Fibroblast of lung (primary cell): ENCODE results near the gene INTU. TPM values are rescaled to one million over a fixed set of nuclear protein-coding genes. Genes with fewer than 3 reads are reported as not detected.

Source experiments
- DNase-seq, 2 donors: peaks; one replicate each; pipeline versions ENCODE4 v3.0.0 to v3.0.0-alpha.2; 2010; ENCODE audit warnings: low read depth in 2 of 2
- H2AFZ ChIP-seq: 2 replicates; pipeline ENCODE4 v1.5.1; 2012; ENCODE audit warnings: low read length, control low read depth, inconsistent platforms
- H3K27ac ChIP-seq: 2 replicates; pipeline ENCODE4 v1.5.1; 2011; ENCODE audit warnings: low read length, control low read depth; ENCODE audit not compliant: insufficient read depth
- H3K27me3 ChIP-seq: 2 replicates; pipeline ENCODE4 v1.5.1; 2011; ENCODE audit warnings: mild to moderate bottlenecking, low read length; ENCODE audit not compliant: control insufficient read depth, insufficient read depth
- H3K36me3 ChIP-seq: 2 replicates; pipeline ENCODE4 v1.5.1; 2011; ENCODE audit warnings: low read length; ENCODE audit not compliant: control insufficient read depth, insufficient read depth
- H3K4me1 ChIP-seq: 2 replicates; pipeline ENCODE4 v1.5.1; 2011; ENCODE audit warnings: low read length; ENCODE audit not compliant: control insufficient read depth, insufficient read depth; ENCODE audit errors: extremely low read depth
- H3K4me2 ChIP-seq: 2 replicates; pipeline ENCODE4 v1.5.1; 2011; ENCODE audit warnings: low read length, control low read depth; ENCODE audit not compliant: insufficient read depth; ENCODE audit errors: extremely low read depth
- H3K4me3 ChIP-seq, 4 experiments: fragments of 200-600 bp in 1 of 4; sonication (generic) in 1 of 4; replicated peaks in 1 of 4; 2 replicates each; pipeline ENCODE4 v1.5.1; 2011 to 2016; ENCODE audit warnings: low read length in 4 of 4, low read depth in 3 of 4, mild to moderate bottlenecking in 3 of 4, control low read depth in 2 of 4, inconsistent platforms in 1 of 4, mixed read lengths in 1 of 4; ENCODE audit not compliant: insufficient read depth in 1 of 4; ENCODE audit errors: control extremely low read depth in 1 of 4
- H3K79me2 ChIP-seq: 2 replicates; pipeline ENCODE4 v1.5.1; 2012; ENCODE audit warnings: mild to moderate bottlenecking, low read length, inconsistent platforms; ENCODE audit not compliant: control insufficient read depth, insufficient read depth
- H3K9ac ChIP-seq: 2 replicates; pipeline ENCODE4 v1.5.1; 2011; ENCODE audit warnings: mild to moderate bottlenecking, low read length, control low read depth; ENCODE audit not compliant: insufficient read depth
- H3K9me3 ChIP-seq: 2 replicates; pipeline ENCODE4 v1.5.1; 2012; ENCODE audit warnings: low read depth, low read length; ENCODE audit not compliant: control insufficient read depth, insufficient read depth
- H4K20me1 ChIP-seq: 2 replicates; pipeline ENCODE4 v1.5.1; 2011; ENCODE audit warnings: low read length; ENCODE audit not compliant: control insufficient read depth, insufficient read depth; ENCODE audit errors: extremely low read depth
- CTCF ChIP-seq, 2 donors: IDR thresholded peaks in 1 of 2; conservative IDR thresholded peaks in 1 of 2; 1 replicate in 1 of 2; 2 replicates in 1 of 2; pipeline ENCODE4 v1.5.1; 2011 to 2012; ENCODE audit warnings: low read length in 2 of 2, control low read depth in 1 of 2, inconsistent platforms in 1 of 2, low read depth in 1 of 2, mild to moderate bottlenecking in 1 of 2
- EZH2 ChIP-seq: IDR thresholded peaks from 2 replicates; pipeline ENCODE4 v1.5.1; 2012; ENCODE audit warnings: low read length, control low read depth, mild to moderate bottlenecking; ENCODE audit errors: missing control alignments
- polyA plus RNA-seq, 2 donors: library from polyadenylated mRNA; depleted of rRNA in 1 of 2; stranded (reverse) in 1 of 2; unstranded in 1 of 2; fragments of >200 nt; gene quantifications; 2 replicates each; pipeline ENCODE4 v1.2.1, GENCODE V29; 2011 to 2012; ENCODE audit warnings: missing spikeins in 1 of 2
- total RNA-seq: library from RNA; depleted of rRNA; stranded (reverse); fragments of >200 nt; gene quantifications from 2 replicates; pipeline ENCODE4 v1.2.1, GENCODE V29; 2014

INTU gene
- total and polyA plus RNA-seq, 2 donors (not counting 1 experiment from before 2014, with no cell fraction given): 5.6 to 9.6 TPM

- no peaks in the 10 kb centered on the region for H4K20me1 ChIP-seq
- no peaks in the 10 kb centered on the region for H3K4me1 ChIP-seq
- H3K9ac ChIP-seq: no peak overlapping the region
- H3K27me3 ChIP-seq: peaks cover 3% of the 10 kb centered on the region
- H3K4me2 ChIP-seq: peak overlapping the region; percentile 7
- H2AFZ ChIP-seq: no peak overlapping the region
- H3K36me3 ChIP-seq: no peaks in the 10 kb centered on the region
- no peak overlapping the region for H3K27ac ChIP-seq
- TF ChIP-seq CTCF (conservative IDR thresholded peaks at IDR 0.05 in 1 of 2, IDR thresholded peaks at IDR 0.05 in 1 of 2; ENCODE audit: low read depth in 1 of 2, low read length in 2 of 2) (no peak), EZH2 (no peak)
- no peaks in the 10 kb centered on the region for H3K79me2 ChIP-seq
- H3K4me3 ChIP-seq: peak overlapping the region in 1 of 4 experiments; percentile 84
- H3K9me3 ChIP-seq: no peaks in the 10 kb centered on the region
- no peak for DNase-seq
These were observed 8.6 kb upstream of the INTU start for GRCh38 chr4:127624173-127624572.

GRCh38 chr4:127629371-127629770, 3.4 kb upstream of the INTU start:
- Histone ChIP-seq H3K4me2 (no peak overlapping the region), H3K4me1 (peaks cover 3% of the 10 kb centered on the region), H3K79me2 (no peaks in the 10 kb centered on the region), H3K27me3 (no peaks in the 10 kb centered on the region), H4K20me1 (no peaks in the 10 kb centered on the region), H2AFZ (peak overlapping the region; percentile 19), H3K4me3 (no peak overlapping the region), H3K36me3 (no peaks in the 10 kb centered on the region), H3K27ac (no peak overlapping the region), H3K9me3 (no peaks in the 10 kb centered on the region), H3K9ac (no peak overlapping the region)
- TF ChIP-seq EZH2 (no peak), CTCF (conservative IDR thresholded peaks at IDR 0.05 in 1 of 2, IDR thresholded peaks at IDR 0.05 in 1 of 2; ENCODE audit: low read depth in 1 of 2, low read length in 2 of 2) (no peak)
- no peak for DNase-seq

GRCh38 chr4:127630152-127630551, 2.6 kb upstream of the INTU start:
- Histone ChIP-seq H4K20me1 (no peaks in the 10 kb centered on the region), H3K9me3 (no peaks in the 10 kb centered on the region), H3K27me3 (no peaks in the 10 kb centered on the region), H3K4me1 (peaks cover 3% of the 10 kb centered on the region), H3K4me2 (no peak overlapping the region), H3K27ac (no peak overlapping the region), H3K79me2 (no peaks in the 10 kb centered on the region), H3K36me3 (no peaks in the 10 kb centered on the region), H3K4me3 (no peak overlapping the region), H2AFZ (no peak overlapping the region), H3K9ac (no peak overlapping the region)
- TF ChIP-seq CTCF (conservative IDR thresholded peaks at IDR 0.05 in 1 of 2, IDR thresholded peaks at IDR 0.05 in 1 of 2; ENCODE audit: low read depth in 1 of 2, low read length in 2 of 2) (no peak), EZH2 (no peak)
- no peak for DNase-seq
